ENCODE data around the gene HDGFL2. TPM values are rescaled to one million over a fixed set of nuclear protein-coding genes. Genes with fewer than 3 reads are reported as not detected.

HDGFL2 gene
- 58.8 and 63.3 TPM in 2 replicates for total RNA-seq

- intact Hi-C loops (cut with micrococcal nuclease): loop anchor here (1.0 to 5.0 kb wide), 5 partner anchors 70 to 405 kb away; partner anchors contain the start of genes CHAF1A, TNFAIP8L1, YJU2 and ZBTB7A
Measured at GRCh38 chr19:4472174-4472974, at the start of gene HDGFL2. Gene HDGFL2, plus strand, starts transcription at chr19:4472297. Its CDS starts 54 bp downstream, at chr19:4472351.

- intact Hi-C loops (cut with micrococcal nuclease): no loop called here
Measured at GRCh38 chr19:4423416-4424126, 48.5 kb upstream of the HDGFL2 start.

- intact Hi-C loops (cut with micrococcal nuclease): no loop called here
Measured at GRCh38 chr19:4425537-4425936, 46.6 kb upstream of the HDGFL2 start.

- intact Hi-C loops (cut with micrococcal nuclease): no loop called here
Measured at GRCh38 chr19:4428326-4428975, 43.6 kb upstream of the HDGFL2 start.

- intact Hi-C loops (cut with micrococcal nuclease): no loop called here
Measured at GRCh38 chr19:4429256-4429655, 42.8 kb upstream of the HDGFL2 start.

- intact Hi-C loops (cut with micrococcal nuclease): no loop called here
Measured at GRCh38 chr19:4429771-4430171, 42.3 kb upstream of the HDGFL2 start.

GRCh38 chr19:4430760-4431159 is 41.3 kb upstream of the HDGFL2 start:
- intact Hi-C loops (cut with micrococcal nuclease): no loop called here

GRCh38 chr19:4431296-4431695 is 40.8 kb upstream of the HDGFL2 start:
- intact Hi-C loops (cut with micrococcal nuclease): no loop called here

GRCh38 chr19:4431808-4432674 is 40.1 kb upstream of the HDGFL2 start:
- intact Hi-C loops (cut with micrococcal nuclease): no loop called here

GRCh38 chr19:4432918-4433506 is 39.1 kb upstream of the HDGFL2 start:
- intact Hi-C loops (cut with micrococcal nuclease): no loop called here

- intact Hi-C loops (cut with micrococcal nuclease): no loop called here
Measured at GRCh38 chr19:4434391-4434790, 37.7 kb upstream of the HDGFL2 start.

GRCh38 chr19:4436231-4436630 is 35.9 kb upstream of the HDGFL2 start:
- intact Hi-C loops (cut with micrococcal nuclease): no loop called here

- intact Hi-C loops (cut with micrococcal nuclease): no loop called here
Measured at GRCh38 chr19:4437103-4437502, 35.0 kb upstream of the HDGFL2 start.

GRCh38 chr19:4439243-4439642 is 32.9 kb upstream of the HDGFL2 start:
- intact Hi-C loops (cut with micrococcal nuclease): no loop called here

- intact Hi-C loops (cut with micrococcal nuclease): no loop called here
Measured at GRCh38 chr19:4441994-4442818, 29.9 kb upstream of the HDGFL2 start.

GRCh38 chr19:4442819-4443146 is 29.3 kb upstream of the HDGFL2 start:
- intact Hi-C loops (cut with micrococcal nuclease): no loop called here

GRCh38 chr19:4443188-4443587 is 28.9 kb upstream of the HDGFL2 start:
- intact Hi-C loops (cut with micrococcal nuclease): no loop called here

- intact Hi-C loops (cut with micrococcal nuclease): no loop called here
Measured at GRCh38 chr19:4443966-4444764, 27.9 kb upstream of the HDGFL2 start.
